Fibroblast of skin of scalp (primary cell): ENCODE results near the gene PHETA1.
A peak's percentile ranks its signal among the peaks of the same experiment; 100 is the strongest.
"Not testable (repeated sequence)": the region's sequence is repeated elsewhere in the genome, so short reads cannot be mapped to it uniquely, and the experiment has no call there.

Experiments used
- DNase-seq: peaks from one replicate; pipeline ENCODE4 v3.0.0-alpha.2; 2013

The PHETA1 gene

GRCh38 chr12:111347891-111348644 is 20.8 kb downstream of the PHETA1 start:
- no peak for DNase-seq

GRCh38 chr12:111344254-111344875 is 24.5 kb downstream of the PHETA1 start:
- no peak for DNase-seq

DNA sequence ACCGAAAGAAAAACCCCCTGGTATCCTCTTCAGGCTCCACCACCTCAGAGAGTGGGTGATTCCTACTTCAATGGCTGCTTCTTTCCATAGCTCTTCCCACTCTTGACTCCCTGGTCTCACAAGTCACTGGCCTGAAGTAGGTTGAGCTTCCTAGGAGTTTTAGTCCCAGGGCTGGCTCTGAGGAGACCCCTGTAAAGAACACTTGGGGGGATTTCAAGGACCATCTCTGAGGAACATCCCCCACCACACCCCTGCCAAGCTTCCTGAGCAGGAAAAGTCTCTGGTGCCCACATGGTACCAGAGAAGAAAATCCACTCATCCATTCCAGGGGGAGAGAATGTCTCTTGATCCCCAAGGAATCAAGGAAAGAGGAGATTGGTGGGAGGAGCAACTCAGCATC is 25.7 kb downstream of the PHETA1 start:
- DNase-seq, result no peak

- no peak for DNase-seq
Observed at GRCh38 chr12:111342376-111342775, 26.5 kb downstream of the PHETA1 start.

GRCh38 chr12:111341426-111342065 is 27.3 kb downstream of the PHETA1 start:
- no peak for DNase-seq

DNA sequence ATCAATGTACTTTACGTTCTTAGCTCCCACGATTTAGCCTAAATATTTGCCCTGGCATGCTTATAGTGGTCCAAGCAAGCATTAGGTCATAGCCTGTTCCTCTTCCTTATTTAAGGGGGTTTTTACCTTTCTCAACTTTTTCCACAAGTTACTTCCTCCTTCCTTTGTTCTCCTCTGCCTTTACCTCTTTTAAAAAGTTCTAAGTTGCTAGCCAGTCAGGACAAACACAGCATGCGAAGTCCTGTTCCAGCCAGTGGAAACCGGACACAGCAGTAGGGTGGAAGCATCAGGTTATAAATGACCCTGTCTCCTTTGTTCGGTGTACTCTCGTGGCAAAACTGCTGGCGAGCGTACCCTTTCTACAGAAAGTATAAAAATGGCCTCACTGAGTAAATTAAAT is 28.2 kb downstream of the PHETA1 start:
- DNase-seq, result not testable (repeated sequence)

GRCh38 chr12:111340231-111340630 is 28.7 kb downstream of the PHETA1 start:
- DNase-seq, result no peak

- DNase-seq, result no peak
Observed at GRCh38 chr12:111339321-111339938, 29.5 kb downstream of the PHETA1 start.

DNA sequence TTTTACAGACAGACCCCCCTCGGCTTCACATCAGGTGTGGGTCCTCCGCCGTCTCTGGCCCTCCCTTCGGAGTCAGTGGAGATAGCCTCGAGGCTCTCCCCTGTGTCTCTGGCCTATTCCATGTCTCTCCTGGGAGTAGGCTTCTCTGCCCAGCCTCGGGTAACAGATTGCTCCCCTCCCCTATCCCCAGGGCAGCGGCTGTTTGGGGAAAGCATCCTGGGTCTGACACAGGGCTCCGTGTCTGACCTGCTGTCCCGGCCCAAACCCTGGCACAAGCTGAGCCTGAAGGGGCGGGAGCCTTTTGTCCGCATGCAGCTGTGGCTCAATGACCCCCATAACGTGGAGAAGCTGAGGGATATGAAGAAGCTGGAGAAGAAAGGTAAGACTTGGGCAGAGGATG is 30.8 kb downstream of the PHETA1 start:
- no peak for DNase-seq

DNA sequence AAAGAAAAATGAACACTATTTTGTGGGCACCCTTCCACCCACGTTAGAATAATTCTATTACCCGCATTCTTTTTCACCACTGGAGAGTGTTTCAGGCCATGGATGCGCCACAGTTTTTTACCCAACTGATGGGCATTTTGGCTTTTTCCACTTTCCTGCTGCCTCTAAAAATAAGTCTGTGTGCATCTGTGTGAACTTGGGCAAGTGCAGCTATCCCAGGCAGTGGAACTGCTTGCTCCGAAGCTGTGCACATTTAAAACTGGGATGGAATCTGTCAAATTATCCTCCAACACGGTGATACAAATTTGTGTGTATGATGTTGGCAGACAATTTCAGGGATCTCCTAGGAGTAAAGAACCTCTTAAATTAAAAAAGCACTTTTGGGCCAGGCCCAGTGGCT is 31.5 kb downstream of the PHETA1 start:
- DNase-seq, result no peak

GRCh38 chr12:111336411-111336810 is 32.5 kb downstream of the PHETA1 start:
- DNase-seq, result not testable (repeated sequence)

- DNase-seq, result no peak
Observed at GRCh38 chr12:111335811-111336210, 33.1 kb downstream of the PHETA1 start.

GRCh38 chr12:111335301-111335700 is 33.6 kb downstream of the PHETA1 start:
- DNase-seq, result not testable (repeated sequence)

DNA sequence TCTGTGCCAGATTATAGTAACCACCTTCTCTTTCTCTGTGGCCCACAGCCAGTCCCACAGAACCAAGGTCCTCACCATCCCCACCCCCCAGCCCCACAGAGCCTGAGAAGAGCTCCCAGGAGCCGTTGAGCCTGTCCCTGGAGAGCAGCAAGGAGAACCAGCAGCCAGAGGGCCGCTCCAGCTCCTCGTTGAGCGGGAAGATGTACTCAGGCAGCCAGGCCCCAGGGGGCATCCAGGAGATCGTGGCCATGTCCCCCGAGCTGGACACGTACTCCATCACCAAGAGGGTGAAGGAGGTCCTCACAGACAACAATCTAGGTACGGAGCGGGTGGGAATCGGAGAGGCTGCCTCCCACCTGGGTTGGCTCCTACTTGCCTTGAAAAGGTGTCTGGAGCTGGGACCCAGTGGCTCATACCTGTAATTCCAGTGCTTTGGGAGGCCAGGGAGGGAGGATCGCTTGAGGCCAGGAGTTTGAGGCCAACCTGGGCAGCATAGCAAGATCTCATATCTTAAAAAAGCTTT is 34.4 kb downstream of the PHETA1 start:
- no peak for DNase-seq

DNA sequence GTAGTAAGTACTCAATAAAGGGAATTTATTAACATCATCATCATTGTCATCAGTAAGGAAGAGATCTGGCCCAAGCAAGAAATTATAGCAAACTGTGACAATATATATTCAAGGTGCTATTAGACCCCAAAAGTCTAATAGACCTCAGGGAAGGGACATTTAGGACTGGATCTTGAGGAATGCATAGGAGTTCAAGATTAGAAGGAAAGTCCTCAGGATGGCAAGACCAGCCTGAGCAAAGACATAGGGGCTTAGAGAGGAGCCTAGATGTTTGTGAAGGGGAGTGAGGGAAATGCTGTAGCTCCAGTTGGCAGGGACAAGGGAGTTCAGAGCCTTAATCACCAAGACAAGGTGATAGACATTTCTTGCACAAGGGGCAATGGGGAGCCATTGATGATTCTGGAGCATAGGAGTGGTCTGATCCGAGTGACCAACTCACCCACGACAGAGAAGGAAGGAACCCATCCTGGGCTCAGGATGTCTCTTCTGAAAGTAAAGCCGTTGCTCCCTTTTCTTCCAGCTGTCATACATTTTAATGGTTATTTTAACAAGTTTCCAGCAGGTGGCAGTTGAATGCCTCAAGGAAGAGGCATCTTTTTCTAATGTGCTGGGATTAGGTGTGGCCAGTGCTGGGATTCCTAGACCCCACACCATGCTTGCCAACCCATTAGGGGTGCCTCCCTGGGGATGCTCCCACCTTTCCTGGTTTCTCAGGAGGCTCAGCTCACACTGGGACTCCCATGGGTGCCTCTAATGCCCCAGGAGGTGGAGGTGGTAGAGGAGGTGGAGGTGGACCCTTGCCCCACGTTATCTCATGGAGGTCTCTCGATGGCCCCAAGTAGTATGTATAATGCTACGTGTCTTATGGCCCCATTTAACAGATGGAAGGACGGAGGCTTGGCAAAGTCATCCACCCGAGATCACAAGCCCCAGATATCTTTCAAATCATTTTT is 37.8 kb downstream of the PHETA1 start:
- peak; percentile 56 for DNase-seq

- no peak for DNase-seq
Observed at GRCh38 chr12:111328138-111328537, 40.8 kb downstream of the PHETA1 start.

- DNase-seq, result no peak
Observed at GRCh38 chr12:111327474-111327873, 41.4 kb downstream of the PHETA1 start.

- peak; percentile 21 for DNase-seq
Observed at GRCh38 chr12:111322336-111323250, 46.3 kb downstream of the PHETA1 start.

DNA sequence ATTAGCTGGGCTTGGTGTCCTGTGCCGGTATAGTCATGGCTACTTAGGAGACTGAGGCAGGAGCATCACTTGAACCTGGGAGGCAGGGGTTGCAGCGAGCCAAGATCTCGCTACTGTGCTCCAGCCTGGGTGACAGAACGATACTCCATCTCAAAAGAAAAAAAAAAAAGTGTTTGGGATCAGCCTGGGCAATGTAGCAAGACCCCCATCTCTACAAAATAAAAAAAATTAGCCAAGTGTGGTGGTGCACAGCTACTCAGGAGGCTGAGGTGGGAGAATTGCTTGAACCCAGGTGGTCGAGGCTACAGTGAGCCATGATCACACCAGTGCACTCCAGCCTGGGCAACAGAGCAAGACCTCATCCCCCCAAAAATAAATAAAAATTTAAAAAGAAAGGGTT is 47.6 kb downstream of the PHETA1 start:
- DNase-seq, result no peak

GRCh38 chr12:111320258-111321050 is 48.4 kb downstream of the PHETA1 start:
- DNase-seq, result no peak
